ENCODE results near the gene FAM25C. TPM values are rescaled to one million over a fixed set of nuclear protein-coding genes. Genes with fewer than 3 reads are reported as not detected.
"Not testable (repeated sequence)": the region's sequence is repeated elsewhere in the genome, so short reads cannot be mapped to it uniquely, and the experiment has no call there.

Gene FAM25C
- total and polyA plus RNA-seq, 2 donors (not counting 1 experiment from before 2014, with no cell fraction given) = not detected

- H3K4me2 ChIP-seq (replicated peaks; ENCODE audit: low read depth, low read length, poor library complexity, severe bottlenecking); H4K20me1 ChIP-seq (ENCODE audit: control insufficient read depth, insufficient read depth, low read length, poor library complexity, severe bottlenecking); H3K9me3 ChIP-seq (ENCODE audit: control extremely low read depth in 1 of 3, control insufficient read depth in 2 of 3, insufficient read depth in 1 of 3, low read length in 2 of 3); POLR2A ChIA-PET; H3K79me2 ChIP-seq (ENCODE audit: control insufficient read depth, insufficient read depth, low read length); H3K27me3 ChIP-seq (replicated peaks in 1 of 4; ENCODE audit: control extremely low read depth in 1 of 4, control insufficient read depth in 3 of 4, insufficient read depth in 4 of 4, low read length in 3 of 4); H2AFZ ChIP-seq (ENCODE audit: insufficient read depth, low read depth, low read length, poor library complexity, severe bottlenecking); H3K4me3 Mint-ChIP-seq; CTCF ChIA-PET; H3K4me3 ChIP-seq (ENCODE audit: control extremely low read depth in 1 of 5, extremely low read depth in 1 of 5, insufficient read depth in 1 of 5, low read depth in 2 of 5, low read length in 4 of 5); H3K9me3 Mint-ChIP-seq (ENCODE audit: insufficient read depth); H3K27me3 Mint-ChIP-seq; DNase-seq; H3K9ac ChIP-seq (ENCODE audit: low read length); ATAC-seq (ENCODE audit: low read depth); H3K4me1 ChIP-seq (ENCODE audit: control insufficient read depth in 2 of 2, insufficient read depth in 2 of 2, low read length in 2 of 2); intact Hi-C loops (cut with micrococcal nuclease); H3K27ac ChIP-seq (ENCODE audit: low read length in 2 of 2); H3K27ac Mint-ChIP-seq; H3K36me3 ChIP-seq (replicated peaks in 1 of 2; ENCODE audit: control extremely low read depth in 1 of 2, control insufficient read depth in 1 of 2, extremely low read depth in 1 of 2, insufficient read depth in 2 of 2, low read length in 1 of 2); H3K4me1 Mint-ChIP-seq: not testable (repeated sequence)
- no CpG with 5 or more reads among the region's 2 CpGs for WGBS (ENCODE audit: insufficient coverage)
Observed at GRCh38 chr10:47960699-47961098, 38.9 kb downstream of the FAM25C start.

- H2AFZ ChIP-seq (ENCODE audit: insufficient read depth, low read depth, low read length, poor library complexity, severe bottlenecking); H3K9me3 Mint-ChIP-seq (ENCODE audit: insufficient read depth); H3K36me3 ChIP-seq (replicated peaks in 1 of 2; ENCODE audit: control extremely low read depth in 1 of 2, control insufficient read depth in 1 of 2, extremely low read depth in 1 of 2, insufficient read depth in 2 of 2, low read length in 1 of 2); H3K4me2 ChIP-seq (replicated peaks; ENCODE audit: low read depth, low read length, poor library complexity, severe bottlenecking); H3K4me1 ChIP-seq (ENCODE audit: control insufficient read depth in 2 of 2, insufficient read depth in 2 of 2, low read length in 2 of 2); H3K27me3 Mint-ChIP-seq; H3K27me3 ChIP-seq (replicated peaks in 1 of 4; ENCODE audit: control extremely low read depth in 1 of 4, control insufficient read depth in 3 of 4, insufficient read depth in 4 of 4, low read length in 3 of 4); ATAC-seq (ENCODE audit: low read depth); POLR2A ChIA-PET; H3K79me2 ChIP-seq (ENCODE audit: control insufficient read depth, insufficient read depth, low read length); CTCF ChIA-PET; DNase-seq; H4K20me1 ChIP-seq (ENCODE audit: control insufficient read depth, insufficient read depth, low read length, poor library complexity, severe bottlenecking); intact Hi-C loops (cut with micrococcal nuclease); H3K4me3 ChIP-seq (ENCODE audit: control extremely low read depth in 1 of 5, extremely low read depth in 1 of 5, insufficient read depth in 1 of 5, low read depth in 2 of 5, low read length in 4 of 5); H3K4me1 Mint-ChIP-seq; H3K4me3 Mint-ChIP-seq; H3K27ac Mint-ChIP-seq; H3K27ac ChIP-seq (ENCODE audit: low read length in 2 of 2); H3K9me3 ChIP-seq (ENCODE audit: control extremely low read depth in 1 of 3, control insufficient read depth in 2 of 3, insufficient read depth in 1 of 3, low read length in 2 of 3); H3K9ac ChIP-seq (ENCODE audit: low read length): not testable (repeated sequence)
- no CpG with 5 or more reads among the region's 5 CpGs for WGBS (ENCODE audit: insufficient coverage)
Observed at GRCh38 chr10:47959677-47960076, 39.9 kb downstream of the FAM25C start.

DNA sequence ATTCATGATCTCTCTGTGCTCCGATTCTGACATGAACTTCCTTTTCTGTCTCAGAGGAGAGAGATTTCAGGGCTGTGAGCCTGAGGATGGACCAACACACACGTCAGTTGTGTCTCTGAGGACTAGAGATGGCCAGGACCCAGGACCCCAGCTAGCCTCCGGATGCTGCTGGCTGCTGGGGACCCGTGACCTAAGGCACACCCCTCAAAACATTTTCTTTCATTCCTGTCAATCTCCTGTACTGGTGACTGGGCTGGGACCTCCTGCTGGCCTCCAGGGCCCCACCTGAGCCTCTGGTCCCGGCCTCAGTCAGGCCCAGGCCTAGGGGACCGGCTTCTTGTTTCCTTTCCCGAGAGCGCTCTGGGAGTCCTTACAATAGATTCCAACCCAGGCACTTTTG lies 42.4 kb downstream of the FAM25C start:
- H3K9ac ChIP-seq (ENCODE audit: low read length); DNase-seq; intact Hi-C loops (cut with micrococcal nuclease); H3K4me1 ChIP-seq (ENCODE audit: control insufficient read depth in 2 of 2, insufficient read depth in 2 of 2, low read length in 2 of 2); H3K9me3 Mint-ChIP-seq (ENCODE audit: insufficient read depth); H3K79me2 ChIP-seq (ENCODE audit: control insufficient read depth, insufficient read depth, low read length); ATAC-seq (ENCODE audit: low read depth); H4K20me1 ChIP-seq (ENCODE audit: control insufficient read depth, insufficient read depth, low read length, poor library complexity, severe bottlenecking); POLR2A ChIA-PET; CTCF ChIA-PET; H3K9me3 ChIP-seq (ENCODE audit: control extremely low read depth in 1 of 3, control insufficient read depth in 2 of 3, insufficient read depth in 1 of 3, low read length in 2 of 3); H3K27ac Mint-ChIP-seq; H2AFZ ChIP-seq (ENCODE audit: insufficient read depth, low read depth, low read length, poor library complexity, severe bottlenecking); H3K27me3 Mint-ChIP-seq; H3K4me3 Mint-ChIP-seq; H3K27me3 ChIP-seq (replicated peaks in 1 of 4; ENCODE audit: control extremely low read depth in 1 of 4, control insufficient read depth in 3 of 4, insufficient read depth in 4 of 4, low read length in 3 of 4); H3K27ac ChIP-seq (ENCODE audit: low read length in 2 of 2); H3K4me3 ChIP-seq (ENCODE audit: control extremely low read depth in 1 of 5, extremely low read depth in 1 of 5, insufficient read depth in 1 of 5, low read depth in 2 of 5, low read length in 4 of 5); H3K36me3 ChIP-seq (replicated peaks in 1 of 2; ENCODE audit: control extremely low read depth in 1 of 2, control insufficient read depth in 1 of 2, extremely low read depth in 1 of 2, insufficient read depth in 2 of 2, low read length in 1 of 2); H3K4me1 Mint-ChIP-seq; H3K4me2 ChIP-seq (replicated peaks; ENCODE audit: low read depth, low read length, poor library complexity, severe bottlenecking): not testable (repeated sequence)
- 71% methylated on average over 1 of the region's 8 CpGs for WGBS (ENCODE audit: insufficient coverage)

GRCh38 chr10:47947424-47947823 lies 52.2 kb downstream of the FAM25C start:
- H3K4me3 ChIP-seq (ENCODE audit: control extremely low read depth in 1 of 5, extremely low read depth in 1 of 5, insufficient read depth in 1 of 5, low read depth in 2 of 5, low read length in 4 of 5); H3K9ac ChIP-seq (ENCODE audit: low read length); DNase-seq; H4K20me1 ChIP-seq (ENCODE audit: control insufficient read depth, insufficient read depth, low read length, poor library complexity, severe bottlenecking); H3K27me3 Mint-ChIP-seq; H3K27me3 ChIP-seq (replicated peaks in 1 of 4; ENCODE audit: control extremely low read depth in 1 of 4, control insufficient read depth in 3 of 4, insufficient read depth in 4 of 4, low read length in 3 of 4); ATAC-seq (ENCODE audit: low read depth); H3K4me3 Mint-ChIP-seq; H3K27ac ChIP-seq (ENCODE audit: low read length in 2 of 2); H3K4me1 Mint-ChIP-seq; intact Hi-C loops (cut with micrococcal nuclease); H3K4me2 ChIP-seq (replicated peaks; ENCODE audit: low read depth, low read length, poor library complexity, severe bottlenecking); POLR2A ChIA-PET; H3K79me2 ChIP-seq (ENCODE audit: control insufficient read depth, insufficient read depth, low read length); H2AFZ ChIP-seq (ENCODE audit: insufficient read depth, low read depth, low read length, poor library complexity, severe bottlenecking); H3K9me3 ChIP-seq (ENCODE audit: control extremely low read depth in 1 of 3, control insufficient read depth in 2 of 3, insufficient read depth in 1 of 3, low read length in 2 of 3); CTCF ChIA-PET; H3K9me3 Mint-ChIP-seq (ENCODE audit: insufficient read depth); H3K27ac Mint-ChIP-seq; H3K4me1 ChIP-seq (ENCODE audit: control insufficient read depth in 2 of 2, insufficient read depth in 2 of 2, low read length in 2 of 2); H3K36me3 ChIP-seq (replicated peaks in 1 of 2; ENCODE audit: control extremely low read depth in 1 of 2, control insufficient read depth in 1 of 2, extremely low read depth in 1 of 2, insufficient read depth in 2 of 2, low read length in 1 of 2): not testable (repeated sequence)
- WGBS (ENCODE audit: insufficient coverage) = no CpG with 5 or more reads among the region's 1 CpG
